GM13976 (cell line): Measurements from ENCODE around the gene RBM33.
"Not testable (repeated sequence)": the region's sequence is repeated elsewhere in the genome, so short reads cannot be mapped to it uniquely, and the experiment has no call there.

Source experiments
- DNase-seq: peaks from one replicate; pipeline ENCODE4 v3.0.0; 2012; ENCODE audit warnings: low spot score
- in situ Hi-C: fragments of 300-500 bp; cut with MboI; formaldehyde crosslinking; loops from one replicate; pipeline ENCODE4 v1.12.0; 2022; ENCODE audit warnings: low sequenced_read_pairs, mixed read lengths, inconsistent platforms; ENCODE audit not compliant: unreplicated experiment
- TF ChIP-seq, protein P1 (sequence below): IDR thresholded peaks from 2 replicates; pipeline ENCODE4 v1.5.1; 2012; ENCODE audit warnings: borderline replicate concordance, mild to moderate bottlenecking; ENCODE audit not compliant: insufficient read depth; ENCODE audit errors: extremely low read depth, missing control alignments, control extremely low read depth

RBM33 gene

DNA sequence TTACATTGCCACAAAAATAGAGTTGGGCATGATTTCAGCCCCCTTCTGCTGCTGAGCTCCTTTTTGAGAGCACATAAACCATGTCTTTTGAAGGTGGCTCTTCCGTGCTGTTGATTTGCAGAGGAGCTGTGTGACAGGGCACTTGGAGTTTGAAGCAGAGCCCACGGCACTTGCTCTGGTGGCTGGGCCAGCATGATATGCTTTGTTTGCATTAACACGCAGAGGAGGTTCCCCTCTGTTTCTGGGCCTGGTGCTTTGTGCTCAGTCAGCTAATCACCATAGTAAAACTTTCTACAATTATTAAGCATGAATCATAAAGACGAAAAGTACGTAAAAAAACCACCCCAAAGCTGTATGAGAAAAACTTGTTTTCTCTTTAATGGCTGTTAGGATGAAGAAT lies 40.1 kb downstream of the RBM33 start:
- no peak for DNase-seq
- TF ChIP-seq, protein P1, sequence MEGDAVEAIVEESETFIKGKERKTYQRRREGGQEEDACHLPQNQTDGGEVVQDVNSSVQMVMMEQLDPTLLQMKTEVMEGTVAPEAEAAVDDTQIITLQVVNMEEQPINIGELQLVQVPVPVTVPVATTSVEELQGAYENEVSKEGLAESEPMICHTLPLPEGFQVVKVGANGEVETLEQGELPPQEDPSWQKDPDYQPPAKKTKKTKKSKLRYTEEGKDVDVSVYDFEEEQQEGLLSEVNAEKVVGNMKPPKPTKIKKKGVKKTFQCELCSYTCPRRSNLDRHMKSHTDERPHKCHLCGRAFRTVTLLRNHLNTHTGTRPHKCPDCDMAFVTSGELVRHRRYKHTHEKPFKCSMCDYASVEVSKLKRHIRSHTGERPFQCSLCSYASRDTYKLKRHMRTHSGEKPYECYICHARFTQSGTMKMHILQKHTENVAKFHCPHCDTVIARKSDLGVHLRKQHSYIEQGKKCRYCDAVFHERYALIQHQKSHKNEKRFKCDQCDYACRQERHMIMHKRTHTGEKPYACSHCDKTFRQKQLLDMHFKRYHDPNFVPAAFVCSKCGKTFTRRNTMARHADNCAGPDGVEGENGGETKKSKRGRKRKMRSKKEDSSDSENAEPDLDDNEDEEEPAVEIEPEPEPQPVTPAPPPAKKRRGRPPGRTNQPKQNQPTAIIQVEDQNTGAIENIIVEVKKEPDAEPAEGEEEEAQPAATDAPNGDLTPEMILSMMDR, result no peak
- in situ Hi-C loops, result no loop called here

DNA sequence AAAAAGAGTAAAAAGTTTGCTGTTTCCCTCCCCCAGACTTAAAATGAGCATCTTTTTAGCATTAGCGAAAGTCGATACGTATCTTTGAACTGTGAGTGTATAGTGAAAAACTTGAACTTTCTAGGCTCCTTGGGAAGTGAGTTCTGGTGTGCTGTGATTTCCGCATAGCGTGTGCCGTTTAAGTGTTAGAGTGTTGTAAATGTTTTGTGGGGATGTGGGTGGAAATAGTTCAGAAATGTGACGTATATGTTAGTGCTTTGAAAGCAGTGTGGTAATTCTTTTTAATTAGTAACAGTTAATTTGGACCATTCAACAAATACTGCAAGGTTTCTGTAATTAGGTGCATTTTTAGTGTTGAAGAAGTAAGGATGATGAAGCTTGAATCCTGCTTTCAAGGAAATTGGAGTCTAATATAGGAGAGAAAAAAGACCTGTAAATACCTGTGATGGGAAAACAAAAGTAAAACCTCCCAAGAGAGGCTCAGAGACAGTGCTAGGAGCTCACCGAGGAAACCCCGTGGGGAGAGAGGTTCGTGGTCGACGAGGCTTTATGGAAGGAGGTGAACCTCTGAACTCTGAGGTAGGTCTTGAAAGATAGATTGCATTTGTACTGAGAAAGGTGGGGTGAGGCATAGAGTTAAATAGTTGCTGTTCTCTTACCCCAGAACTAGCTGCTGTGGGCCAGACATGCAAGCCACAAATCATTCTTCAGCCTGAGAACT lies 40.8 kb downstream of the RBM33 start:
- in situ Hi-C loops, result no loop called here
- TF ChIP-seq, protein P1, result no peak
- DNase-seq, result no peak

DNA sequence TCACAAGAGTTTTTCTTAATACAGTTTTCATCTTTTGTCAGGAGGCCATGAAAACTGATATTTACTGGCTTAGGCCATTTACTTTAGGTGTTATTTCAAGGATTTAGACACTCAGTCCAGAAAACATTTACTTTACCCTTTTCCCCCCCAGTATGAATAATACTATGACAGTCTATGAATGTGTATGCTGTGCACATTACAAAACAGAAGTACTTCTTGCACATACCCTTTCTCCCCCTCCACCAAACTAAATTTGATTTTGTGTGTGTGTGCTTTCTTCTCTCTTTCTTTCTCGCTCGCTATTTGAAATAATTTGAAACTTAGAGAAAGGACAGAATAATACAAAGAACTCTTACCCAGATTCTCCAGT lies 41.3 kb downstream of the RBM33 start:
- no peak for DNase-seq
- TF ChIP-seq, protein P1, result no peak
- in situ Hi-C loops, result no loop called here

DNA sequence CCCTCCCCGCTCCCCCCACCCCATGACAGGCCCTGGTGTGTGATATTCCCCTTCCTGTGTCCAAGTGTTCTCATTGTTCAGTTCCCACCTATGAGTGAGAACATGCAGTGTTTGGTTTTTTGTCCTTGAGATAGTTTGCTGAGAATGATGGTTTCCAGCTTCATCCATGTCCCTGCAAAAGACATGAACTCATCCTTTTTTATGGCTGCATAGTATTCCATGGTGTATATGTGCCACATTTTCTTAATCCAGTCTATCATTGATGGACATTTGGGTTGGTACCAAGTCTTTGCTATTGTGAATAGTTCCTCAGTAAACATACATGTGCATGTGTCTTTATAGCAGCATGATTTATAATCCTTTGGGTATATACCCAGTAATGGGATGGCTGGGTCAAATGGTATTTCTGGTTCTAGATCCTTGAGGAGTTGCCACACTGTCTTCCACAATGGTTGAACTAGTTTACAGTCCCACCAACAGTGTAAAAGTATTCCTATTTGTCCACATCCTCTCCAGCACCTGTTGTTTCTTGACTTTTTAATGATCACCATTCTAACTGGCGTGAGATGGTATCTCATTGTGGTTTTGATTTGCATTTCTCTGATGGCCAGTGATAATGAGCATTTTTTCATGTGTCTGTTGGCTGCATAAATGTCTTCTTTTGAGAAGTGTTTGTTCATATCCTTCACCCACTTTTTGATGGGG lies 42.3 kb downstream of the RBM33 start:
- not testable (repeated sequence) for DNase-seq

DNA sequence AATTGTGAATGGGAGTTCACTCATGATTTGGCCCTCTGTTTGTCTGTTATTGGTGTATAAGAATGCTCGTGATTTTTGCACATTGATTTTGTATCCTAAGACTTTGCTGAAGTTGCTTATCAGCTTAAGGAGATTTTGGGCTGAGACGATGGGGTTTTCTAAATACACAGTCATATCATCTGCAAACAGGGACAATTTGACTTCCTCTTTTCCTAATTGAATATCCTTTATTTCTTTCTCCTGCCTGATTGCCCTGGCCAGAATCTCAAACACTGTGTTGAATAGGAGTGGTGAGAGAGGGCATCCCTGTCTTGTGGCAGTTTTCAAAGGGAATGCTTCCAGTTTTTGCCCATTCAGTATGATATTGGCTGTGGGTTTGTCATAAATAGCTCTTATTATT lies 43.8 kb downstream of the RBM33 start:
- DNase-seq, in situ Hi-C loops: not testable (repeated sequence)

More for the DNA sequence above, 42.3 kb downstream of the RBM33 start:
- in situ Hi-C loops, result not testable (repeated sequence)

DNA sequence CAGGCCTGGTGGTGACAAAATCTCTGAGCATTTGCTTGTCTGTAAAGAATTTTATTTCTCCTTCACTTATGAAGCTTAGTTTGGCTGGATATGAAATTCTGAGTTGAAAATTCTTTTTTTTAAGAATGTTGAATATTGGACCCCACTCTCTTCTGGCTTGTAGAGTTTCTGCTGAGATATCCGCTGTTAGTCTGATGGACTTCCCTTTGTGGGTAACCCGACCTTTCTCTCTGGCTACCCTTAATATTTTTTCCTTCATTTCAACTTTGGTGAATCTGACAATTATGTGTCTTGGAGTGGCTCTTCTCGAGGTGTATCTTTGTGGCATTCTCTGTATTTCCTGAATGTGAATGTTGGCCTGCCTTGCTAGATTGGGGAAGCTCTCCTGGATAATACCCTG lies 46.2 kb downstream of the RBM33 start:
- in situ Hi-C loops, DNase-seq: not testable (repeated sequence)

DNA sequence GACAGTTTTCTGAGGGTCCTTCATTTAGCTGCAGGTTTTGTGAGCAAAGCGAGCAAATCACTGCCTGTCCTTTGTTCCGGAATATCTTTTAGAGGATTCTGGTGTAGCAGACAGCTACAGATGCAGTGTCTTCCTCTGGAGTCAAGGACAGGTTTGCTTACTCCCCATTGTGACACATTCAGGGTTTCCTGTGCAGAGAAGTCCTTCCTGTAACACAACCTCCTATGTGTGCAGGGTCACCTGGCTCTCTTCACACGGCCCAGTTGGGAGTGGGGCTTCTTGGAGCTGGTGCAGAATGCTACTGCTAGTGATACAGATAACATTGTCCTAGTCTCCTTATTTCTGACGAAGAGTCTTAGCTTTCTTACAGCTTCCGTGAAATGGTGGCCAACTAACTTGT lies 47.9 kb downstream of the RBM33 start:
- TF ChIP-seq, protein P1, result no peak
- in situ Hi-C loops, result no loop called here

DNA sequence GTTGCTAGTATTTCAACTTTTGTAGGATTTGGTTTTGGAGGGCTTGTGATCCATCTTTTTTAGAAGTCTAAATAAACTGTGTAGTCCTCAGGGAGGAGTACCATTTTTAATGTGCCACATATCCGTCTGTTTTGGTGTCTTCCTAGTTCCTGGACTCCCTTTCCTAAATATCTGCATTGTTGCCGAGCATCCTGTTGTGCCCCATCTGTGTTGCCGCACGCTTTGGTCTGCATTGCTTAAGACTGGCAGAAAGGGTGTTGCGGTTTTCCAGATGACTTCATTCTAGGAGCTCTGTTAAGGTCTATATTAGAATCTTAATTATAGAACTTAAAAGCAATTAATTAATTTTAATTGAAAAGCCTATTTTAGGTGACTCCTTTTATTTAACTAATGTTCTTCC lies 49.4 kb downstream of the RBM33 start:
- no peak for DNase-seq
- in situ Hi-C loops, result no loop called here
- TF ChIP-seq, protein P1, result no peak

More for the DNA sequence above, 47.9 kb downstream of the RBM33 start:
- DNase-seq, result no peak
